ENCODE data around the gene SPATS2L.

The SPATS2L gene

GRCh38 chr2:200475795-200476194 is 169.3 kb downstream of the SPATS2L start:
- Histone ChIP-seq H3K36me3 (ENCODE audit: insufficient read depth, low read length) (no peaks in the 10 kb centered on the region), H3F3A (ENCODE audit: low read depth) (no peaks in the 10 kb centered on the region), H2AFZ (ENCODE audit: low read length) (no peak overlapping the region), H3K4me2 (ENCODE audit: low read depth, low read length, poor library complexity, severe bottlenecking) (no peak overlapping the region), H4K20me1 (ENCODE audit: insufficient read depth, low read length, poor library complexity, severe bottlenecking) (no peaks in the 10 kb centered on the region), H3K4me1 (ENCODE audit: insufficient read depth, low read length, poor library complexity, severe bottlenecking) (no peaks in the 10 kb centered on the region), H3K9me3 (ENCODE audit: insufficient read depth, low read depth, low read length) (no peaks in the 10 kb centered on the region), H3K9me2 (replicated peaks; ENCODE audit: low read depth, low read length) (no peaks in the 10 kb centered on the region), H3K79me2 (ENCODE audit: insufficient read depth, low read length) (no peaks in the 10 kb centered on the region), H3K9ac (ENCODE audit: low read depth, low read length, poor library complexity, severe bottlenecking) (no peak overlapping the region), H3K4me3 (ENCODE audit: low read length, poor library complexity, severe bottlenecking) (no peak overlapping the region), H3K27me3 (ENCODE audit: insufficient read depth, low read length, poor library complexity, severe bottlenecking) (no peaks in the 10 kb centered on the region)
- TF ChIP-seq, protein P1, sequence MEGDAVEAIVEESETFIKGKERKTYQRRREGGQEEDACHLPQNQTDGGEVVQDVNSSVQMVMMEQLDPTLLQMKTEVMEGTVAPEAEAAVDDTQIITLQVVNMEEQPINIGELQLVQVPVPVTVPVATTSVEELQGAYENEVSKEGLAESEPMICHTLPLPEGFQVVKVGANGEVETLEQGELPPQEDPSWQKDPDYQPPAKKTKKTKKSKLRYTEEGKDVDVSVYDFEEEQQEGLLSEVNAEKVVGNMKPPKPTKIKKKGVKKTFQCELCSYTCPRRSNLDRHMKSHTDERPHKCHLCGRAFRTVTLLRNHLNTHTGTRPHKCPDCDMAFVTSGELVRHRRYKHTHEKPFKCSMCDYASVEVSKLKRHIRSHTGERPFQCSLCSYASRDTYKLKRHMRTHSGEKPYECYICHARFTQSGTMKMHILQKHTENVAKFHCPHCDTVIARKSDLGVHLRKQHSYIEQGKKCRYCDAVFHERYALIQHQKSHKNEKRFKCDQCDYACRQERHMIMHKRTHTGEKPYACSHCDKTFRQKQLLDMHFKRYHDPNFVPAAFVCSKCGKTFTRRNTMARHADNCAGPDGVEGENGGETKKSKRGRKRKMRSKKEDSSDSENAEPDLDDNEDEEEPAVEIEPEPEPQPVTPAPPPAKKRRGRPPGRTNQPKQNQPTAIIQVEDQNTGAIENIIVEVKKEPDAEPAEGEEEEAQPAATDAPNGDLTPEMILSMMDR (conservative IDR thresholded peaks at IDR 0.05; ENCODE audit: low read length), result no peak
- TF ChIP-seq EZH2phosphoT487 (IDR thresholded peaks at IDR 0.05; ENCODE audit: borderline replicate concordance), result no peak

- H3K36me3 ChIP-seq (ENCODE audit: insufficient read depth, low read length), result no peaks in the 10 kb centered on the region
- no peak overlapping the region for H2AFZ ChIP-seq (ENCODE audit: low read length)
- H3F3A ChIP-seq (ENCODE audit: low read depth), result no peaks in the 10 kb centered on the region
- TF ChIP-seq EZH2phosphoT487 (IDR thresholded peaks at IDR 0.05; ENCODE audit: borderline replicate concordance), result no peak
- TF ChIP-seq, protein P1 (conservative IDR thresholded peaks at IDR 0.05; ENCODE audit: low read length), result no peak
- H3K4me1 ChIP-seq (ENCODE audit: insufficient read depth, low read length, poor library complexity, severe bottlenecking), result no peaks in the 10 kb centered on the region
- no peak overlapping the region for H3K4me2 ChIP-seq (ENCODE audit: low read depth, low read length, poor library complexity, severe bottlenecking)
- no peaks in the 10 kb centered on the region for H3K9me2 ChIP-seq (replicated peaks; ENCODE audit: low read depth, low read length)
- H3K9me3 ChIP-seq (ENCODE audit: insufficient read depth, low read depth, low read length), result no peaks in the 10 kb centered on the region
- H3K79me2 ChIP-seq (ENCODE audit: insufficient read depth, low read length), result no peaks in the 10 kb centered on the region
- no peaks in the 10 kb centered on the region for H4K20me1 ChIP-seq (ENCODE audit: insufficient read depth, low read length, poor library complexity, severe bottlenecking)
- H3K9ac ChIP-seq (ENCODE audit: low read depth, low read length, poor library complexity, severe bottlenecking), result no peak overlapping the region
- H3K4me3 ChIP-seq (ENCODE audit: low read length, poor library complexity, severe bottlenecking), result no peak overlapping the region
- H3K27me3 ChIP-seq (ENCODE audit: insufficient read depth, low read length, poor library complexity, severe bottlenecking), result no peaks in the 10 kb centered on the region
These were observed 170.3 kb downstream of the SPATS2L start for GRCh38 chr2:200476836-200477235.

DNA sequence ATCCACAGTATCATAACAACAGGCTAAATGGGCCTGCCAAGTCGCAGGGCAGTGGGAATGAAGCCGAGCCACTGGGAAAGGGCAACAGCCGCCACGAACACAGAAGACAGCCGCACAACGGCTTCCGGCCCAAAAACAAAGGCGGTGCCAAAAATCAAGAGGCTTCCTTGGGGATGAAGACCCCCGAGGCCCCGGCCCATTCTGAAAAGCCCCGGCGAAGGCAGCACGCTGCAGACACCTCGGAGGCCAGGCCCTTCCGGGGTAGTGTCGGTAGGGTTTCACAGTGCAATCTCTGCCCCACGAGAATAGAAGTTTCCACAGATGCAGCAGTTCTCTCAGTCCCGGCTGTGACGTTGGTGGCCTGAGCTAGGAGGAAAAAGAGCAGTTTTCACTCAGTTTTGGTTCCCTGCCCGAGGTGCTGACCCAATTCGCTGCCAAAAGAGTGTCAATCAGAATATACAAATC is 171.2 kb downstream of the SPATS2L start:
- no peaks in the 10 kb centered on the region for H4K20me1 ChIP-seq (ENCODE audit: insufficient read depth, low read length, poor library complexity, severe bottlenecking)
- no peaks in the 10 kb centered on the region for H3K27me3 ChIP-seq (ENCODE audit: insufficient read depth, low read length, poor library complexity, severe bottlenecking)
- no peak overlapping the region for H3K4me3 ChIP-seq (ENCODE audit: low read length, poor library complexity, severe bottlenecking)
- H3K9ac ChIP-seq (ENCODE audit: low read depth, low read length, poor library complexity, severe bottlenecking), result no peak overlapping the region
- no peaks in the 10 kb centered on the region for H3K4me1 ChIP-seq (ENCODE audit: insufficient read depth, low read length, poor library complexity, severe bottlenecking)
- H3K79me2 ChIP-seq (ENCODE audit: insufficient read depth, low read length), result no peaks in the 10 kb centered on the region
- no peaks in the 10 kb centered on the region for H3F3A ChIP-seq (ENCODE audit: low read depth)
- no peaks in the 10 kb centered on the region for H3K9me3 ChIP-seq (ENCODE audit: insufficient read depth, low read depth, low read length)
- H3K9me2 ChIP-seq (replicated peaks; ENCODE audit: low read depth, low read length), result no peaks in the 10 kb centered on the region
- no peak overlapping the region for H2AFZ ChIP-seq (ENCODE audit: low read length)
- no peaks in the 10 kb centered on the region for H3K36me3 ChIP-seq (ENCODE audit: insufficient read depth, low read length)
- H3K4me2 ChIP-seq (ENCODE audit: low read depth, low read length, poor library complexity, severe bottlenecking), result no peak overlapping the region
- TF ChIP-seq, protein P1 (conservative IDR thresholded peaks at IDR 0.05; ENCODE audit: low read length), result no peak
- TF ChIP-seq EZH2phosphoT487 (IDR thresholded peaks at IDR 0.05; ENCODE audit: borderline replicate concordance), result no peak

Data from Loucy (cell line).